GM12873 (cell line): ENCODE results near the gene CPSF4L.

Experiments
- CTCF ChIP-seq: IDR thresholded peaks from 2 replicates; pipeline ENCODE4 v1.5.1; 2012; ENCODE audit warnings: low read depth, mild to moderate bottlenecking, moderate library complexity, low read length, control low read depth; ENCODE audit not compliant: insufficient read depth; ENCODE audit errors: missing control alignments

Gene CPSF4L

GRCh38 chr17:73281928-73282327 is 20.2 kb upstream of the CPSF4L start:
- TF ChIP-seq CTCF, result no peak

GRCh38 chr17:73280191-73280590 is 18.5 kb upstream of the CPSF4L start:
- TF ChIP-seq CTCF, result no peak

- TF ChIP-seq CTCF, result no peak
These were observed 18.0 kb upstream of the CPSF4L start for GRCh38 chr17:73279704-73280103.

- TF ChIP-seq CTCF, result no peak
These were observed 17.1 kb upstream of the CPSF4L start for GRCh38 chr17:73278465-73279453.

GRCh38 chr17:73278049-73278464 is 16.4 kb upstream of the CPSF4L start:
- no peak for TF ChIP-seq CTCF

GRCh38 chr17:73274490-73274889 is 12.8 kb upstream of the CPSF4L start:
- TF ChIP-seq CTCF, result no peak

GRCh38 chr17:73272906-73273218 is 11.2 kb upstream of the CPSF4L start:
- no peak for TF ChIP-seq CTCF
